PC-9 (cell line): ENCODE results near the gene LIN28A. TPM values are rescaled to one million over a fixed set of nuclear protein-coding genes. Genes with fewer than 3 reads are reported as not detected.

ENCODE experiments used
- BruUV-seq: library from RNA; stranded (reverse); fragments of 400-500 nt; replicated peaks from 2 replicates; lab custom pipeline; 2021; lab: Mats Ljungman, UMichigan
- CTCF ChIA-PET: fragments of 300-600 bp; sonication (Branson Sonifier 250); formaldehyde crosslinking; loops from one replicate; lab custom pipeline; 2022; ENCODE audit warnings: antibody characterized with exemption; lab: Charles Lee
- POLR2A ChIA-PET: fragments of 300-600 bp; sonication (Branson Sonifier 250); formaldehyde crosslinking; loops from one replicate; lab custom pipeline; 2022; ENCODE audit warnings: antibody characterized with exemption; ENCODE audit not compliant: unreplicated experiment; lab: Charles Lee
- DNase-seq, 2 experiments: peaks; one replicate each; pipeline versions ENCODE4 v3.0.0 to v3.0.0-alpha.2; 2015 to 2022; ENCODE audit warnings: mixed read lengths in 1 of 2
- H2AFZ ChIP-seq: fragments of 200-600 bp; sonication (generic); 2 replicates; pipeline ENCODE4 v1.8.1; 2017; ENCODE audit warnings: antibody characterized with exemption
- H3F3A ChIP-seq: fragments of 200-600 bp; sonication (generic); 2 replicates; pipeline ENCODE4 v1.8.1; 2017; ENCODE audit warnings: antibody characterized with exemption, mild to moderate bottlenecking, low read depth; ENCODE audit not compliant: insufficient read depth
- H3K27ac ChIP-seq: fragments of 200-600 bp; sonication (generic); 2 replicates; pipeline ENCODE4 v1.6.1; 2016; ENCODE audit warnings: mixed run types
- H3K27me3 ChIP-seq: fragments of 200-600 bp; sonication (generic); 2 replicates; pipeline ENCODE4 v1.6.1; 2016; ENCODE audit warnings: low read depth, mixed run types; ENCODE audit not compliant: insufficient read depth
- H3K36me3 ChIP-seq: fragments of 200-600 bp; sonication (generic); 2 replicates; pipeline ENCODE4 v1.6.1; 2016; ENCODE audit warnings: low read depth, mixed run types
- H3K4me1 ChIP-seq: fragments of 200-600 bp; sonication (generic); replicated peaks from 2 replicates; pipeline ENCODE4 v1.6.1; 2016; ENCODE audit warnings: mixed run types; ENCODE audit not compliant: insufficient read depth
- H3K4me2 ChIP-seq: fragments of 200-600 bp; sonication (generic); 2 replicates; pipeline ENCODE4 v1.6.1; 2017; ENCODE audit warnings: mixed run types
- H3K4me3 ChIP-seq: fragments of 200-600 bp; sonication (generic); 2 replicates; pipeline ENCODE4 v1.6.1; 2016; ENCODE audit warnings: mixed run types
- H3K79me2 ChIP-seq: fragments of 200-600 bp; sonication (generic); 2 replicates; pipeline ENCODE4 v1.6.1; 2017; ENCODE audit warnings: low read depth, mixed run types
- H3K9me2 ChIP-seq: fragments of 200-600 bp; sonication (generic); 2 replicates; pipeline ENCODE4 v1.8.1; 2017; ENCODE audit warnings: mild to moderate bottlenecking; ENCODE audit not compliant: insufficient read depth
- H3K9me3 ChIP-seq: fragments of 200-600 bp; sonication (generic); 2 replicates; pipeline ENCODE4 v1.8.1; 2016; ENCODE audit warnings: low read depth; ENCODE audit not compliant: insufficient read depth
- H4K20me1 ChIP-seq: fragments of 200-600 bp; sonication (generic); 2 replicates; pipeline ENCODE4 v1.8.1; 2017; ENCODE audit not compliant: insufficient read depth
- CTCF ChIP-seq: fragments of 200-600 bp; sonication (generic); conservative IDR thresholded peaks from 2 replicates; pipeline ENCODE4 v1.6.1; 2017; ENCODE audit warnings: mixed run types, antibody characterized with exemption, mild to moderate bottlenecking, moderate library complexity
- EZH2 ChIP-seq: fragments of 200-600 bp; sonication (generic); IDR thresholded peaks from 2 replicates; pipeline ENCODE4 v1.8.0; 2017; ENCODE audit warnings: antibody characterized with exemption, low read depth
- intact Hi-C: fragments of 100-400 bp; cut with micrococcal nuclease; formaldehyde crosslinking; loops from one replicate; pipeline ENCODE4 v1.10.0; 2022; ENCODE audit not compliant: unreplicated experiment
- total RNA-seq: library from RNA; stranded (reverse); gene quantifications from 2 replicates; pipeline ENCODE4 v1.2.3, GENCODE V29; 2021

LIN28A gene
- total RNA-seq, 1 experiment from 2014 or later: not detected

GRCh38 chr1:26368006-26368405, 42.6 kb upstream of the LIN28A start:
- no peak overlapping the region for H2AFZ ChIP-seq
- ChIA-PET POLR2A (no interaction called here), CTCF (no interaction called here)
- no peak overlapping the region for H3K4me2 ChIP-seq
- H4K20me1 ChIP-seq: no peaks in the 10 kb centered on the region
- BruUV-seq: no TSS peak
- no peak overlapping the region for H3K4me3 ChIP-seq
- H3K27ac ChIP-seq: no peak overlapping the region
- H3K9me3 ChIP-seq: no peaks in the 10 kb centered on the region
- H3K27me3 ChIP-seq: no peaks in the 10 kb centered on the region
- H3K79me2 ChIP-seq: no peaks in the 10 kb centered on the region
- intact Hi-C loops: no loop called here
- no peak for TF ChIP-seq CTCF
- no peak for TF ChIP-seq EZH2
- no peaks in the 10 kb centered on the region for H3K36me3 ChIP-seq
- H3K9me2 ChIP-seq: no peaks in the 10 kb centered on the region
- no peak for DNase-seq
- H3K4me1 ChIP-seq: no peaks in the 10 kb centered on the region
- H3F3A ChIP-seq: no peaks in the 10 kb centered on the region

- ChIA-PET POLR2A (no interaction called here), CTCF (no interaction called here)
- no peak overlapping the region for H3K4me3 ChIP-seq
- TF ChIP-seq CTCF: no peak
- TF ChIP-seq EZH2: no peak
- H4K20me1 ChIP-seq: no peaks in the 10 kb centered on the region
- no peak overlapping the region for H2AFZ ChIP-seq
- no peaks in the 10 kb centered on the region for H3K79me2 ChIP-seq
- BruUV-seq: no TSS peak
- intact Hi-C loops: no loop called here
- no peak overlapping the region for H3K27ac ChIP-seq
- H3K4me1 ChIP-seq: no peaks in the 10 kb centered on the region
- no peaks in the 10 kb centered on the region for H3F3A ChIP-seq
- no peaks in the 10 kb centered on the region for H3K9me3 ChIP-seq
- H3K9me2 ChIP-seq: no peaks in the 10 kb centered on the region
- H3K36me3 ChIP-seq: no peaks in the 10 kb centered on the region
- DNase-seq: no peak
- no peaks in the 10 kb centered on the region for H3K27me3 ChIP-seq
- no peak overlapping the region for H3K4me2 ChIP-seq
Observed at GRCh38 chr1:26368486-26368885, 42.1 kb upstream of the LIN28A start.

GRCh38 chr1:26370591-26371382, 39.8 kb upstream of the LIN28A start:
- DNase-seq: no peak
- CTCF ChIA-PET: no interaction called here
- H3K9me2 ChIP-seq: no peaks in the 10 kb centered on the region
- H3K9me3 ChIP-seq: no peaks in the 10 kb centered on the region
- POLR2A ChIA-PET: interaction anchor here (0.6 kb wide), 2 partner anchors 106 to 315 kb away, joined by 3 to 4 read pairs; no protein-coding TSS in a partner anchor
- no peaks in the 10 kb centered on the region for H4K20me1 ChIP-seq
- no peak overlapping the region for H3K4me3 ChIP-seq
- H3K79me2 ChIP-seq: no peaks in the 10 kb centered on the region
- no peaks in the 10 kb centered on the region for H3K27me3 ChIP-seq
- no TSS peak for BruUV-seq
- H3K27ac ChIP-seq: no peak overlapping the region
- no peak for TF ChIP-seq EZH2
- TF ChIP-seq CTCF: no peak
- no peaks in the 10 kb centered on the region for H3F3A ChIP-seq
- H3K4me1 ChIP-seq: no peaks in the 10 kb centered on the region
- no peak overlapping the region for H3K4me2 ChIP-seq
- intact Hi-C loops: no loop called here
- H2AFZ ChIP-seq: no peak overlapping the region
- no peaks in the 10 kb centered on the region for H3K36me3 ChIP-seq
